Renal cortex interstitium (tissue), 11 donors: ENCODE data around the gene DNA2. TPM values are rescaled to one million over a fixed set of nuclear protein-coding genes. Genes with fewer than 3 reads are reported as not detected.

ENCODE experiments used
- DNase-seq, 11 donors: peaks; one replicate each; pipeline ENCODE4 v3.0.0-alpha.2; 2013; ENCODE audit warnings: low read depth in 9 of 11, low spot score in 4 of 11; ENCODE audit errors: extremely low read depth in 1 of 11
- polyA plus RNA-seq, 3 donors: library from polyadenylated mRNA; unstranded; fragments of 120-200 nt; gene quantifications; one replicate each; pipeline ENCODE4 v1.2.1, GENCODE V29; 2013; ENCODE audit not compliant: insufficient read length in 3 of 3

DNA2 gene
- polyA plus RNA-seq, 3 donors, result 11.3 to 12.4 (median 11.7) TPM

DNA sequence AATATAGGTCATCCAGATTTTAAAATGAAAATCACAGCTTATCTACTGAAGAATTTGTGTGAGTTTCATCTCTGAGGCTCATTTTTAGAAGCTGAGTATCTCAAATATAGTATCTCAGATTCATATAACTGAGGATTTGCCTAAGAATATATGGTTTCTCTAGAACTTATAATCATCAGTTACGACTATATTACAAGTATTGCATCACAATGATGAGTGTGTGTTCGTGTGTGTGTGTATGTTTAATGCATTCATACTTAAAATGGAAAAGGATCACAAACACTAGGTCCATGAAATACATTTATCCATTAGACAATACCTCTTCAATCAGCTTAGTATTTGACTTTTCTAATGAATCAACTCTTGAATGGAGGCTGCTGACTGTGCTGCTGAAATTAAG lies 86.0 kb downstream of the DNA2 start:
- DNase-seq, result no peak

DNA sequence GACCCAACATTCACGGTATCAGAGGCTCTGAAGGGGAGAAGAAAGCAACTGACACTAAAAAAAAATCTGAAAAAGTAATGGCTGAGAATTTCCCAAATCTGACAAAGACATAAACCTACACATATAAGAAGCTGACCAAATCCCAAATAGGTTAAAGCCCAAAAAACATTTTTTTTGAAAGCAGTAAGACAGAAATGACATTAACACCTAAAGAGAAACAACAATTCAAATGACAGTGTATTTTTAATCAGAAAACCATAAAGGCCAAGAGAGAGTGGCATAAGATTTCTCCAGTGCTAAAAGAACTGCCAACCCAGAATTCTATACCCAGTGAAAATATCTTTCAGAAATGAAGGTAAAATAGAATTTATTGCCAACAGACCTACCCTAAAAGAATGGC lies 100.2 kb downstream of the DNA2 start:
- DNase-seq, result no peak

DNA sequence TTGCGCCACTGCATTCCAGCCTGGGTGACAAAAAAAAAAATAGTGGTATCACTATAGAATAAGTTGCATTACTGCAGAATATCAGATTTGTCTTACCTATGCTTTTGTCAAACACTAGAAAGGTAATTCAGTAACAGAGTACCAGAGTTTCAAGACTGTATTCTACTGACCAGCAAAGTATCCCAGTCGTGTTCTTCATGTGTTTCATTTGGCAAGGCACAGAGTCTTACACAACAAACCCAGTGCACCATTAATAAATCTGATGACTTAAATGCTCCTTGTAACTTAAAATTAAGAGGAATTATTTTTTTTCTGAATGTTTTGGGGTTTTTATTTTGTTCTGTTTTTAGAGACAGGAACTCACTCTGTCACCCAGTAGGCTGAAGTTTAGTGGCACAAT lies 104.7 kb downstream of the DNA2 start:
- no peak for DNase-seq

DNA sequence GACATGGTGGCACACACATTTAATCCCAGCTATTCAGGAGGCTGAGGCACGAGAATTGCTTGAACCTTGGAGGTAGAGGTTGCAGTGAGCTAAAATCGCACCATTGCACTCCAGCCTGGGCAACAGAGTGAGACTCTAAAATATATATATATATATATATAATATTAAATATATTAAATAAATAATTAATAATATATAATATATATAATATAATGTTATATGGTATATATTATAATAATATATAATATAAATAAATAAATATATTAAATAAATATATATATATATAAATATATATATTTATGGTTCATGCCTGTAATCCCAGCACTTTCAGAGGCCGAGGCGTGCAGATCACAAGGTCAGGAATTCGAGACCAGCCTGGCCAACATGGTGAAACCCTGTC lies 105.2 kb downstream of the DNA2 start:
- no peak for DNase-seq

DNA sequence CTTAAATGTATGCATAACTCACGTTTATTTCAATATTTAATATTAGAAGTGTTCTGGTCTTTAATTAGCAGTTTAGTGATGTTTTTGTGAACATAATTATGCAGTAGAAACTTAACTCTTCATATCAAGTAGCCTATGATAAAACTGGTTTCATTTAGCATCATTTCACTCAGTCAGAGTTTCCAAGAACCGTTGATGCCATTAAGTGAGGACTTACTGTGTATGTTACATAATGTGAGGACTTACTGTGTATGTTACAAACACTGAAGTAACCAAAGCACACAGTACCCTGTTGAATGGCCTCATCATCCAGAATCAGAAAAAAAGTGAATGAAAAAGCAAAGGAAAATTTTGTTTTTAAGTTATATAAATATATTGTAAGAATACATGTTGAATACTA lies 106.2 kb downstream of the DNA2 start:
- DNase-seq, result no peak

DNA sequence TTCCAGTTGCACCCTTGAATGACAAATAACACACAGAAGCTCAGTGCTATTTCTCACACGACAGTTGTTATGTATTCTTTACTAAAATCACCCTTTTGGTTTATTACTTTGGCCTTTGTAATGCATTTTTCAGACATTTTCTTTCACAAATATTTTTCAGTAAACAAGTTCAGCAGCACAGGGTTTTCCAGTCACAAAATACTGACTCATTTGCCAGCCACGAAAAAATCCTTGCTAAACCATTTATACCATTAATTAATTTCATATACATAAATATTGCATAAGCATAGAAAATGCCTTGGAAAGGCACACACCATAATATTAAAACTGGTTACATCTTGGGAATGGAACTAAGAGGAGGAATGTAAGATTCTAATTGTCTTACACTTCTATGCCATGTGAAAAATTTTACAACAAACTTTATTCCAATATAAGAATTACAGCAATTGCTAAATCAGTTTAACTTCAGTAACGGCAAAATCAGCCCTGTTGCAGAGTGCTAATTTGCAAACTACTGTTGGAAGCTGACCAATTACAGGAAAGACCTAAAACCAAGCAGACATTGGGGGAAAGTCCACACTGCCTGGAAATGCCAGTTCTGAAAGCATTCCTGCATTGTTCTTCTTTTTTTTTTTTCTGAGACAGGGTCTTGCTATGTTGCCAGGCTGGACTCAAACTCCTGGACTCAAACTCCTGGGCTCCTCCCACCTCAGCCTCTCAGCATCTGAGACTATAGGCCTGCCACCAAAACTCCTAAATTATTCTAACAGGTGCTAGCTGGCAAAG lies 107.5 kb downstream of the DNA2 start:
- no peak for DNase-seq

Other genes starting within 250 kb of the DNA2 start
- gene ATOH7, start 239.9 kb downstream of the DNA2 start, polyA plus RNA-seq, result 1 to 10 TPM; 1.2 to 2.0 (median 1.8) TPM
- 100 to 1,000 TPM; 348 to 405 (median 386) TPM for gene HNRNPH3, start 139.9 kb downstream of the DNA2 start, polyA plus RNA-seq
- 100 to 1,000 TPM in 1 of 3 donors, 10 to 100 TPM in 2; 67.5 to 105 (median 93.0) TPM for gene PBLD, start 139.0 kb downstream of the DNA2 start, polyA plus RNA-seq
- gene RUFY2, start 64.7 kb downstream of the DNA2 start, polyA plus RNA-seq, result 10 to 100 TPM; 23.8 to 35.9 (median 30.5) TPM
- gene SLC25A16, start 55.5 kb upstream of the DNA2 start, polyA plus RNA-seq, result 10 to 100 TPM; 17.9 to 21.1 (median 19.7) TPM
- 10 to 100 TPM; 11.0 to 11.6 (median 11.1) TPM for gene TET1, start 88.4 kb upstream of the DNA2 start, polyA plus RNA-seq
- 100 to 1,000 TPM; 152 to 202 (median 191) TPM for gene CCAR1, start 249.3 kb upstream of the DNA2 start, polyA plus RNA-seq